HepG2 (cell line): Measurements from ENCODE around the gene EIF3CL. TPM values are rescaled to one million over a fixed set of nuclear protein-coding genes. Genes with fewer than 3 reads are reported as not detected.
"Not testable (repeated sequence)": the region's sequence is repeated elsewhere in the genome, so short reads cannot be mapped to it uniquely, and the experiment has no call there.

Source experiments
- ATAC-seq: fragments of 200-7000 bp; cut with Tn5 transposase; 3 replicates; pipeline ENCODE4 v1.9.1; 2020; ENCODE audit warnings: mild to moderate bottlenecking, moderate library complexity
- BruUV-seq: library from RNA; stranded (reverse); fragments of 400-500 nt; replicated peaks from 2 replicates; lab custom pipeline; 2021; lab: Mats Ljungman, UMichigan
- CTCF ChIA-PET: fragments of 300-600 bp; formaldehyde crosslinking; extraction: SDS; loops from one replicate; lab custom pipeline; 2021; ENCODE audit warnings: low total read pairs, inconsistent platforms, low intra/inter-chr PET ratio; lab: Yijun Ruan, JAX
- POLR2A ChIA-PET: fragments of 350-600 bp; sonication (Branson Sonifier 250); formaldehyde crosslinking; loops from one replicate; lab custom pipeline; 2020; ENCODE audit warnings: antibody characterized with exemption, inconsistent platforms; lab: Yijun Ruan, JAX
- DNase-seq: peaks from one replicate; pipeline ENCODE4 v3.0.0-alpha.2; 2015; ENCODE audit warnings: low spot score
- FAIRE-seq: peaks from 3 replicates; lab custom pipeline; 2011; peaks lifted over from hg19 to GRCh38; lab: Jason Lieb, UNC
- H2AFZ ChIP-seq: one replicate; pipeline ENCODE4 v1.6.1; 2011; ENCODE audit warnings: low read length, inconsistent platforms
- H3K27ac ChIP-seq: fragments of 300-600 bp; 3 replicates; pipeline ENCODE4 v1.8.0; 2011; ENCODE audit warnings: mixed run types, mild to moderate bottlenecking, mixed read lengths, low read length, inconsistent platforms; ENCODE audit not compliant: insufficient read depth; ENCODE audit errors: extremely low read length
- H3K27me3 ChIP-seq, 2 experiments: fragments of 200-600 bp in 1 of 2; 2 replicates in 1 of 2; 3 replicates in 1 of 2; pipeline versions ENCODE4 v1.6.0 to v1.8.0; 2011; ENCODE audit warnings: low read length in 2 of 2, mild to moderate bottlenecking in 2 of 2, moderate library complexity in 2 of 2, inconsistent platforms in 1 of 2; ENCODE audit not compliant: insufficient read depth in 2 of 2, control insufficient read depth in 1 of 2
- H3K36me3 ChIP-seq, 2 experiments: fragments of 200-600 bp in 1 of 2; replicated peaks in 1 of 2; 2 replicates in 1 of 2; 3 replicates in 1 of 2; pipeline versions ENCODE4 v1.5.1 to v1.8.0; 2011; ENCODE audit warnings: low read length in 2 of 2, inconsistent platforms in 1 of 2; ENCODE audit not compliant: insufficient read depth in 2 of 2, control insufficient read depth in 1 of 2
- H3K4me1 ChIP-seq: 2 replicates; pipeline ENCODE4 v1.5.1; 2012; ENCODE audit warnings: low read length, inconsistent platforms; ENCODE audit not compliant: insufficient read depth
- H3K4me2 ChIP-seq: 2 replicates; pipeline ENCODE4 v1.6.0; 2011; ENCODE audit warnings: low read depth, low read length, inconsistent platforms
- H3K4me3 ChIP-seq, 3 experiments: fragments of 200-600 bp in 1 of 3; sonication (generic), shearing (Covaris generic) in 1 of 3; replicated peaks in 1 of 3; 2 replicates each; pipeline ENCODE4 v1.5.1; 2011 to 2016; ENCODE audit warnings: low read length in 3 of 3, inconsistent platforms in 2 of 3, low read depth in 2 of 3, mild to moderate bottlenecking in 2 of 3, control low read depth in 1 of 3, mixed read lengths in 1 of 3; ENCODE audit not compliant: insufficient read depth in 1 of 3
- H3K79me2 ChIP-seq: one replicate; pipeline ENCODE4 v1.6.1; 2011; ENCODE audit warnings: low read length, inconsistent platforms; ENCODE audit not compliant: insufficient read depth
- H3K9ac ChIP-seq: 2 replicates; pipeline ENCODE4 v1.6.0; 2011; ENCODE audit warnings: mild to moderate bottlenecking, low read depth, low read length, inconsistent platforms; ENCODE audit not compliant: insufficient read depth
- H3K9me3 ChIP-seq: 2 replicates; pipeline ENCODE4 v1.5.1; 2012; ENCODE audit warnings: mild to moderate bottlenecking, low read length
- H4K20me1 ChIP-seq: 2 replicates; pipeline ENCODE4 v1.6.0; 2011; ENCODE audit warnings: inconsistent platforms, mild to moderate bottlenecking, low read length, moderate library complexity; ENCODE audit not compliant: insufficient read depth
- WGBS: methylation state at CpG from one replicate; pipeline ENCODE4 v1.1.6; 2017; ENCODE audit warnings: low lambda C conversion rate; 5-methylcytosine and 5-hydroxymethylcytosine counted together
- in situ Hi-C: cut with HindIII; loops from 2 replicates; pipeline ENCODE4 v1.10.0; 2017; ENCODE audit warnings: low pct_unique_long_range_greater_than_20kb; ENCODE audit not compliant: extremely low pct_ligation_motif_present
- intact Hi-C: fragments of 100-400 bp; cut with micrococcal nuclease; formaldehyde crosslinking; loops from one replicate; pipeline ENCODE4 v1.10.0; 2022; ENCODE audit not compliant: unreplicated experiment
- polyA plus RNA-seq, 8 experiments: library from polyadenylated mRNA; depleted of rRNA in 3 of 8; stranded (reverse) in 7 of 8; unstranded in 1 of 8; fragments of >200 nt; fragmentation: Illumina TruSeq in 4 of 8; extraction: Trizol in 4 of 8; gene quantifications; 2 replicates each; pipeline versions ENCODE4 v1.2.1 to v1.2.3, GENCODE V29; 2011 to 2016; ENCODE audit warnings: low read depth in 4 of 8, missing spikeins in 1 of 8, mixed read lengths in 1 of 8; ENCODE audit not compliant: insufficient read depth in 1 of 8
- total RNA-seq, 5 experiments: library from RNA; depleted of rRNA; stranded (reverse); fragments of >200 nt; fragmentation: Illumina TruSeq; extraction: Trizol; gene quantifications; 2 replicates each; pipeline ENCODE4 v1.2.3, GENCODE V29; 2016; ENCODE audit warnings: low read depth in 1 of 5

Gene EIF3CL
- total and polyA plus RNA-seq, 2 of the 13 experiments (the other 11 are each of a cell fraction or from before 2014, with no cell fraction given) = 113 to 229 TPM

DNA sequence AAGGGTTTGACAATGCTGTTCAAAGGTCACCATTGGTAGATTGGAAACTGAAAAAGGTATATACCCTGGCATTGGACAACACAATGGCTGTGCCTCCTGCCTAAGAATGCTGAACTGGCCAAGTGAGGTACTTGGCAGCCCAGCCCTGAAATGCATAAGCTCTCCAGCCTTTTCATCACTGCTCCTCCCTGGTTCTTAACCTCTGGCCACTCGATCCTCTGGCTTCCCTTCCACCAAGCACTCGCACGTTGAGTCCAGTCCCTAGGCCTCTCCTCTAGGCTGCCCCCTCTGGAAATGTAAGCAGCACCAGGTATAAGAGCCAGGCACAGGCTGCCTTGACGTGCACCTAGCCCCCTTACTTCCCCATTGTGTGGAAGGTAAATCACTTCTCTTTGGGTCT, 42.7 kb upstream of the EIF3CL start:
- H3K79me2 ChIP-seq, H3K4me2 ChIP-seq, CTCF ChIA-PET, H3K27me3 ChIP-seq, H2AFZ ChIP-seq, intact Hi-C loops, DNase-seq, H3K9me3 ChIP-seq, in situ Hi-C loops, H3K4me1 ChIP-seq, H3K27ac ChIP-seq, H3K4me3 ChIP-seq, H3K36me3 ChIP-seq, POLR2A ChIA-PET, H4K20me1 ChIP-seq, BruUV-seq, H3K9ac ChIP-seq, FAIRE-seq: not testable (repeated sequence)
- ATAC-seq = peak; percentile 89
- no CpG with 5 or more reads among the region's 4 CpGs for WGBS

DNA sequence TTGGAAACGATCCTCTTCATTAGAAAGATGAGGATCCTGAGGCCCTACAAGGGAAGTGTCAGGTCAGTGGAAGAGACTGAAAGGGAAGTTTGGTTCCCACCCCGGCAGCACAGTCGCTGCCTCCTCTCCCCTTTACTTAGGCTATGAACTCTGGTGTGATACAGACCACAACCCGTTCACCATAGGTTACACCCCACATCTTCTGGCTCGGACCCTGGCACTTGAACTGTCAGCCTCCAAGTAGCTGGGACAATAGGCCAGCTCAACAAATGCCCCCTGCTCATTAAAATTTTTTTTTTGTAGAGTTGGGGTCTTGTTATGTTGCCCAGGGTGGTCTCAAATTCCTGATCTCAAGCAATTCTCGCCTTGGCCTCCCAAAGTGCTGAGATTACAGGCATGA, 40.3 kb upstream of the EIF3CL start:
- in situ Hi-C loops, H3K9ac ChIP-seq, H3K4me2 ChIP-seq, H3K27ac ChIP-seq, H2AFZ ChIP-seq, H4K20me1 ChIP-seq, CTCF ChIA-PET, H3K27me3 ChIP-seq, H3K36me3 ChIP-seq, BruUV-seq, intact Hi-C loops, H3K4me3 ChIP-seq, POLR2A ChIA-PET, H3K79me2 ChIP-seq, DNase-seq, H3K4me1 ChIP-seq, FAIRE-seq, H3K9me3 ChIP-seq, ATAC-seq: not testable (repeated sequence)
- WGBS = 20% methylated on average over 3 of the region's 6 CpGs

DNA sequence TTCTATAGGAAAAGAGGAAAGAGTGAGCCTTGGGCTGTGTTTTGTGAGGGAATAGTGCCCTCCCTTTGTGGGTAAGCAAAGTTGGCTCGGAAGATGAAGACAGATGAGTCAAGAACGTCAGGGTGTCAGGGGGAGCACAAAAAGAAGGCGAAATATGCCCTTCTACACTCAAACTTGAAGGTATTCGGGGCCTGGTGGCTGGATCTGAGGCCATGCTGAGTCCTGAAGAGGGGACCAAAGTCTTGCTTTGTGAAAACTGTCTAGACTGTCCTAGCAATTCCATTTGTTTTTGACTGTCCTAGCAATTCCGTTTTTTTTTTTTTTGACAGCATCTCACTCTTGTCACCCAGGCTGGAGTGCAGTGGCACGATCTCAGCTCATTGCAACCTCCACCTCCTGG, 35.3 kb upstream of the EIF3CL start:
- H3K79me2 ChIP-seq, BruUV-seq, H3K4me1 ChIP-seq, intact Hi-C loops, H3K4me3 ChIP-seq, H2AFZ ChIP-seq, H3K4me2 ChIP-seq, H3K36me3 ChIP-seq, H4K20me1 ChIP-seq, CTCF ChIA-PET, POLR2A ChIA-PET, DNase-seq, H3K27me3 ChIP-seq, FAIRE-seq, H3K9ac ChIP-seq, H3K27ac ChIP-seq, H3K9me3 ChIP-seq, in situ Hi-C loops: not testable (repeated sequence)
- WGBS = 30% methylated on average over 4 of the region's 6 CpGs
- peak; percentile 72 for ATAC-seq

DNA sequence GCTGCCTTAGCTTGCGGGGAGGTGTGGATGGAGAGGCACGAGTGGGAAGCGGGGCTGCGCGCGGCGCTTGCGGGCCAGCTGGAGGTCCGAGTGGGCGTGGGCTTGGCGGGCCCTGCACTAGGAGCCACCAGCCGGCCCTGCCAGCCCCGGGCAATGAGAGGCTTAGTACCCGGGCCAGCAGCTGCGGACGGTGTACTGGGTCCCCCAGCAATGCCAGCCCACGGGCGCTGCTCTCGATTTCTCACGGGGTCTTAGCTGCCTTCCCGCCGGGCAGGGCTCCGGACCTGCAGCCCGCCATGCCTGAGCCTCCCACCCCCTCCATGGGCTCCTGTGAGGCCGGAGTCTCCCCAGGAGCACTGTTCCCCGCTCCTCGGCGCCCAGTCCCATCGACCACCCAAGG, 31.7 kb upstream of the EIF3CL start:
- CTCF ChIA-PET, H3K4me3 ChIP-seq, DNase-seq, intact Hi-C loops, H3K27me3 ChIP-seq, BruUV-seq, ATAC-seq, H3K4me2 ChIP-seq, POLR2A ChIA-PET, H3K4me1 ChIP-seq, H3K79me2 ChIP-seq, H2AFZ ChIP-seq, H3K27ac ChIP-seq, in situ Hi-C loops, H4K20me1 ChIP-seq, H3K9me3 ChIP-seq, H3K36me3 ChIP-seq, FAIRE-seq, H3K9ac ChIP-seq: not testable (repeated sequence)
- WGBS = 81% methylated on average over 17 of the region's 29 CpGs
